ENCODE results near the gene FNDC11. TPM values are rescaled to one million over a fixed set of nuclear protein-coding genes. Genes with fewer than 3 reads are reported as not detected.
"Not testable (repeated sequence)": the region's sequence is repeated elsewhere in the genome, so short reads cannot be mapped to it uniquely, and the experiment has no call there.

Gene FNDC11
- total RNA-seq, 1 experiment from 2014 or later, result 2.5 TPM

GRCh38 chr20:63558804-63559484, 5.0 kb downstream of the FNDC11 start:
- peaks cover 5 to 7% of the 10 kb centered on the region in 2 experiments for H3K4me1 Mint-ChIP-seq
- Histone ChIP-seq H3K27ac (ENCODE audit: insufficient read length, low read depth, low read length) (no peak overlapping the region), H3K9me3 (ENCODE audit: control insufficient read depth, low read depth, low read length) (no peaks in the 10 kb centered on the region), H2AFZ (ENCODE audit: low read length) (no peak overlapping the region), H4K20me1 (ENCODE audit: control insufficient read depth, insufficient read depth, insufficient read length) (no peaks in the 10 kb centered on the region), H4K8ac (replicated peaks; ENCODE audit: insufficient read length, low read depth, low read length) (no peak overlapping the region), H2BK120ac (ENCODE audit: low read depth, low read length, poor library complexity, severe bottlenecking) (no peak overlapping the region), H3K14ac (ENCODE audit: insufficient read depth, low read length) (no peak overlapping the region), H3K23me2 (ENCODE audit: insufficient read length, low read depth, low read length, poor library complexity, severe bottlenecking) (peaks cover 4% of the 10 kb centered on the region), H3K23ac (ENCODE audit: insufficient read length, low read depth, low read length) (no peak overlapping the region), H2BK12ac (ENCODE audit: insufficient read length, low read depth, low read length) (no peak overlapping the region), H3T11ph (ENCODE audit: low read length) (no peak overlapping the region), H3K18ac (ENCODE audit: insufficient read length, low read depth, low read length) (no peak overlapping the region), H3K9ac (ENCODE audit: extremely low read depth, insufficient read length, low read length) (no peak overlapping the region), H4K5ac (ENCODE audit: insufficient read length, low read depth, low read length) (no peak overlapping the region), H2BK15ac (ENCODE audit: low read depth, low read length) (no peak overlapping the region), H3K56ac (ENCODE audit: insufficient read length, low read depth, low read length) (no peak overlapping the region), H3K4ac (ENCODE audit: low read depth, low read length) (no peak overlapping the region), H3K4me1 (ENCODE audit: insufficient read depth, low read length) (0 out of 2 replicates have a peak, but pooled peaks cover 2% of the 10 kb centered on the region), H4K91ac (ENCODE audit: insufficient read length, low read depth, low read length) (no peak overlapping the region), H2BK20ac (ENCODE audit: low read depth, low read length, poor library complexity, severe bottlenecking) (no peak overlapping the region), H2BK5ac (ENCODE audit: insufficient read length, low read length) (no peak overlapping the region), H3K79me2 (ENCODE audit: insufficient read depth, low read length) (no peaks in the 10 kb centered on the region), H3K4me2 (ENCODE audit: insufficient read depth, insufficient read length, low read length) (no peak overlapping the region), H3K79me1 (ENCODE audit: insufficient read depth, low read depth, low read length, poor library complexity, severe bottlenecking) (no peaks in the 10 kb centered on the region), H3K27me3 (ENCODE audit: insufficient read depth, low read length) (no peaks in the 10 kb centered on the region), H2AK5ac (ENCODE audit: insufficient read length, low read length) (no peak overlapping the region)
- H3K36me3 Mint-ChIP-seq (ENCODE audit: insufficient read depth in 1 of 3, low read depth in 3 of 3), result peaks cover 3 to 12% (median 11%) of the 10 kb centered on the region in 3 experiments; a peak in 6 of 7 replicates
- TF ChIP-seq CTCF (conservative IDR thresholded peaks at IDR 0.05), result no peak
- H3K9me3 Mint-ChIP-seq, result no peaks in the 10 kb centered on the region
- no CpG with 5 or more reads among the region's 14 CpGs for WGBS (ENCODE audit: extremely low coverage, insufficient read length, low lambda C conversion rate)
- no peak for DNase-seq
- no peak overlapping the region for H3K4me3 Mint-ChIP-seq
- H3K27me3 Mint-ChIP-seq (ENCODE audit: low read depth), result no peaks in the 10 kb centered on the region; the same call in 1 of the 2 replicates
- no peak overlapping the region for H3K27ac Mint-ChIP-seq

GRCh38 chr20:63559485-63560332, 5.8 kb downstream of the FNDC11 start:
- H3T11ph ChIP-seq (ENCODE audit: low read length); H3K56ac ChIP-seq (ENCODE audit: insufficient read length, low read depth, low read length); H3K27ac ChIP-seq (ENCODE audit: insufficient read length, low read depth, low read length); H3K9me3 ChIP-seq (ENCODE audit: control insufficient read depth, low read depth, low read length); H3K79me1 ChIP-seq (ENCODE audit: insufficient read depth, low read depth, low read length, poor library complexity, severe bottlenecking); H3K4me2 ChIP-seq (ENCODE audit: insufficient read depth, insufficient read length, low read length); H3K4me3 Mint-ChIP-seq; H3K4me1 ChIP-seq (ENCODE audit: insufficient read depth, low read length); H4K8ac ChIP-seq (replicated peaks; ENCODE audit: insufficient read length, low read depth, low read length); H2AK5ac ChIP-seq (ENCODE audit: insufficient read length, low read length); H4K20me1 ChIP-seq (ENCODE audit: control insufficient read depth, insufficient read depth, insufficient read length); H3K23me2 ChIP-seq (ENCODE audit: insufficient read length, low read depth, low read length, poor library complexity, severe bottlenecking); H3K79me2 ChIP-seq (ENCODE audit: insufficient read depth, low read length); H2BK5ac ChIP-seq (ENCODE audit: insufficient read length, low read length); H2BK120ac ChIP-seq (ENCODE audit: low read depth, low read length, poor library complexity, severe bottlenecking); H4K5ac ChIP-seq (ENCODE audit: insufficient read length, low read depth, low read length); H3K27ac Mint-ChIP-seq; H4K91ac ChIP-seq (ENCODE audit: insufficient read length, low read depth, low read length); H3K4me1 Mint-ChIP-seq; H2BK15ac ChIP-seq (ENCODE audit: low read depth, low read length); DNase-seq; H2BK20ac ChIP-seq (ENCODE audit: low read depth, low read length, poor library complexity, severe bottlenecking); H3K18ac ChIP-seq (ENCODE audit: insufficient read length, low read depth, low read length); H3K23ac ChIP-seq (ENCODE audit: insufficient read length, low read depth, low read length); H3K14ac ChIP-seq (ENCODE audit: insufficient read depth, low read length); H3K9me3 Mint-ChIP-seq; H3K9ac ChIP-seq (ENCODE audit: extremely low read depth, insufficient read length, low read length); H3K27me3 Mint-ChIP-seq (ENCODE audit: low read depth); H3K4ac ChIP-seq (ENCODE audit: low read depth, low read length); H3K27me3 ChIP-seq (ENCODE audit: insufficient read depth, low read length); H2BK12ac ChIP-seq (ENCODE audit: insufficient read length, low read depth, low read length); H2AFZ ChIP-seq (ENCODE audit: low read length): not testable (repeated sequence)
- no CpG with 5 or more reads among the region's 31 CpGs for WGBS (ENCODE audit: extremely low coverage, insufficient read length, low lambda C conversion rate)
- H3K36me3 Mint-ChIP-seq (ENCODE audit: insufficient read depth in 1 of 3, low read depth in 3 of 3), result peaks cover 3 to 12% (median 11%) of the 10 kb centered on the region in 3 experiments; a peak in 6 of 7 replicates
